Mucosa of descending colon (tissue), 3 donors: Measurements from ENCODE around the gene PSRC1. TPM values are rescaled to one million over a fixed set of nuclear protein-coding genes. Genes with fewer than 3 reads are reported as not detected.
A peak's percentile ranks its signal among the peaks of the same experiment; 100 is the strongest.

Experiments
- ATAC-seq: fragments of 200-7000 bp; cut with Tn5 transposase; one replicate; pipeline ENCODE4 v1.9.1; 2020; ENCODE audit warnings: mild to moderate bottlenecking, moderate library complexity
- DNase-seq, 3 donors: peaks; one replicate each; pipeline ENCODE4 v3.0.0-alpha.2; 2020
- H3K36me3 ChIP-seq: fragments of 200-600 bp; one replicate; pipeline ENCODE4 v1.8.0; 2021; ENCODE audit warnings: low read depth, mild to moderate bottlenecking
- H3K4me1 ChIP-seq: fragments of 200-600 bp; one replicate; pipeline ENCODE4 v1.8.0; 2021; ENCODE audit warnings: low read depth, mild to moderate bottlenecking
- H3K4me3 ChIP-seq: fragments of 200-600 bp; one replicate; pipeline ENCODE4 v1.8.0; 2021; ENCODE audit warnings: mild to moderate bottlenecking
- H3K9me3 ChIP-seq: fragments of 200-600 bp; one replicate; pipeline ENCODE4 v1.8.0; 2021; ENCODE audit warnings: mild to moderate bottlenecking
- CTCF ChIP-seq: fragments of 200-600 bp; IDR thresholded peaks from one replicate; pipeline ENCODE4 v1.8.0; 2022; ENCODE audit warnings: antibody characterized with exemption, mild to moderate bottlenecking
- intact Hi-C, 2 donors: fragments of 100-400 bp; cut with DNase I in 1 of 2; cut with micrococcal nuclease in 1 of 2; formaldehyde crosslinking; loops; one replicate each; pipeline versions ENCODE4 v1.11.0 to v1.11.1; 2022; cut with DNase I, micrococcal nuclease
- total RNA-seq, 3 donors: library from RNA; stranded (reverse); fragmentation: NEBNext Ultra II Directional in 2 of 3; extraction: Animal tissue kit (Norgen Biotek cat#: 25700) in 2 of 3; gene quantifications; one replicate each; pipeline versions ENCODE4 v1.2.1 to v1.2.4, GENCODE V29; 2021 to 2023
- donor health status: DM: no; HTN: no; CAD: no; lungs with moderate emphysema.
- donor health status: DM: no; HTN: no; CAD: no.
- donor health status: DM: no; HTN: yes; CAD: no.

The PSRC1 gene
- total RNA-seq, 3 donors from 2014 or later: 3.4 to 9.0 (median 4.2) TPM

GRCh38 chr1:109277434-109278204 lies 5.3 kb downstream of the PSRC1 start:
- no peaks in the 10 kb centered on the region for H3K36me3 ChIP-seq
- peaks cover 18% of the 10 kb centered on the region for H3K4me1 ChIP-seq
- peak; percentile 94 for ATAC-seq
- intact Hi-C loops: loop anchor here in 1 of 2 donors (5.0 kb wide), 1 partner anchor 120 kb away; the partner anchor contains the start of gene SORT1
- no peaks in the 10 kb centered on the region for H3K9me3 ChIP-seq
- TF ChIP-seq CTCF: peak; percentile 91
- peak; percentile 87 to 96 (median 93) for DNase-seq
- no peak overlapping the region for H3K4me3 ChIP-seq

- intact Hi-C loops: loop anchor here in 1 of 2 donors (5.0 kb wide), 1 partner anchor 121 kb away; the partner anchor contains the start of gene SORT1
Observed at GRCh38 chr1:109275706-109276345, 7.1 kb downstream of the PSRC1 start.

GRCh38 chr1:109274533-109275476 lies 8.1 kb downstream of the PSRC1 start:
- Histone ChIP-seq H3K4me1 (peaks cover 14% of the 10 kb centered on the region), H3K36me3 (no peaks in the 10 kb centered on the region), H3K9me3 (no peaks in the 10 kb centered on the region), H3K4me3 (no peak overlapping the region)
- DNase-seq: peak; percentile 50 to 65 (median 51)
- intact Hi-C loops: loop anchor here in 1 of 2 donors (5.0 kb wide), 1 partner anchor 122 kb away; the partner anchor contains the start of gene SORT1
- no peak for TF ChIP-seq CTCF
- peak; percentile 70 for ATAC-seq

More at GRCh38 chr1:109275706-109276345, 7.1 kb downstream of the PSRC1 start:
- ATAC-seq (no peak), DNase-seq (peak in 1 of 3 donors; percentile 9)
- no peak for TF ChIP-seq CTCF
- Histone ChIP-seq H3K36me3 (no peaks in the 10 kb centered on the region), H3K9me3 (no peaks in the 10 kb centered on the region), H3K4me1 (peaks cover 14% of the 10 kb centered on the region), H3K4me3 (no peak overlapping the region)

GRCh38 chr1:109273570-109274288 lies 9.2 kb downstream of the PSRC1 start:
- no peaks in the 10 kb centered on the region for H3K9me3 ChIP-seq
- intact Hi-C loops: no loop called here
- peak in 2 of 3 donors; percentile 18 to 46 for DNase-seq
- ATAC-seq: no peak
- no peak for TF ChIP-seq CTCF
- H3K4me3 ChIP-seq: no peak overlapping the region
- no peaks in the 10 kb centered on the region for H3K36me3 ChIP-seq
- peaks cover 14% of the 10 kb centered on the region for H3K4me1 ChIP-seq
